Fibroblast of skin of scalp (primary cell): ENCODE measurements around the gene UCK2.
A peak's percentile ranks its signal among the peaks of the same experiment; 100 is the strongest.

Experiments
- DNase-seq: peaks from one replicate; pipeline ENCODE4 v3.0.0-alpha.2; 2013

Gene UCK2

GRCh38 chr1:165882168-165882837 is 54.9 kb downstream of the UCK2 start:
- no peak for DNase-seq

- no peak for DNase-seq
Measured at GRCh38 chr1:165883056-165883455, 55.6 kb downstream of the UCK2 start.

GRCh38 chr1:165884009-165884689 is 56.7 kb downstream of the UCK2 start:
- no peak for DNase-seq

GRCh38 chr1:165884690-165885304 is 57.4 kb downstream of the UCK2 start:
- DNase-seq: no peak

GRCh38 chr1:165885305-165885694 is 57.9 kb downstream of the UCK2 start:
- no peak for DNase-seq

- no peak for DNase-seq
Measured at GRCh38 chr1:165886193-165886592, 58.8 kb downstream of the UCK2 start.

- DNase-seq: no peak
Measured at GRCh38 chr1:165886983-165887382, 59.6 kb downstream of the UCK2 start.

- no peak for DNase-seq
Measured at GRCh38 chr1:165887877-165888551, 60.6 kb downstream of the UCK2 start.

- no peak for DNase-seq
Measured at GRCh38 chr1:165888552-165888920, 61.1 kb downstream of the UCK2 start.

GRCh38 chr1:165890684-165891083 is 63.3 kb downstream of the UCK2 start:
- DNase-seq: no peak

- DNase-seq: peak; percentile 86
Measured at GRCh38 chr1:165891111-165891860, 63.9 kb downstream of the UCK2 start.

GRCh38 chr1:165892935-165893334 is 65.5 kb downstream of the UCK2 start:
- DNase-seq: no peak

GRCh38 chr1:165893507-165893906 is 66.1 kb downstream of the UCK2 start:
- DNase-seq: no peak

- DNase-seq: peak; percentile 57
Measured at GRCh38 chr1:165894591-165894990, 67.2 kb downstream of the UCK2 start.

- peak; percentile 69 for DNase-seq
Measured at GRCh38 chr1:165895451-165895871, 68.0 kb downstream of the UCK2 start.

- peak; percentile 90 for DNase-seq
Measured at GRCh38 chr1:165896277-165896676, 68.9 kb downstream of the UCK2 start.

GRCh38 chr1:165897326-165898303 is 70.2 kb downstream of the UCK2 start:
- DNase-seq: peak; percentile 49

GRCh38 chr1:165898837-165899236 is 71.4 kb downstream of the UCK2 start:
- DNase-seq: peak; percentile 99

GRCh38 chr1:165899461-165899941 is 72.1 kb downstream of the UCK2 start:
- DNase-seq: peak; percentile 77

GRCh38 chr1:165900576-165901380 is 73.4 kb downstream of the UCK2 start:
- DNase-seq: peak; percentile 44
